Upper lobe of right lung (tissue), 1 donor: ENCODE measurements around the gene CPNE1. TPM values are rescaled to one million over a fixed set of nuclear protein-coding genes. Genes with fewer than 3 reads are reported as not detected.
A peak's percentile ranks its signal among the peaks of the same experiment; 100 is the strongest.
"Not testable (repeated sequence)": the region's sequence is repeated elsewhere in the genome, so short reads cannot be mapped to it uniquely, and the experiment has no call there.

Experiments
- ATAC-seq: fragments of 200-7000 bp; cut with Tn5 transposase; one replicate; pipeline ENCODE4 v1.9.1; 2020; ENCODE audit warnings: mild to moderate bottlenecking, moderate library complexity
- DNase-seq: peaks from one replicate; pipeline ENCODE4 v3.0.0-alpha.2; 2020
- H3K27ac ChIP-seq: fragments of 200-600 bp; one replicate; pipeline ENCODE4 v1.8.0; 2022
- H3K27me3 ChIP-seq: fragments of 200-600 bp; one replicate; pipeline ENCODE4 v1.8.0; 2022; ENCODE audit warnings: mild to moderate bottlenecking
- H3K36me3 ChIP-seq: fragments of 200-600 bp; one replicate; pipeline ENCODE4 v1.8.0; 2022
- H3K4me1 ChIP-seq: fragments of 200-600 bp; one replicate; pipeline ENCODE4 v1.8.0; 2022
- H3K4me3 ChIP-seq: fragments of 200-600 bp; one replicate; pipeline ENCODE4 v1.8.0; 2022; ENCODE audit warnings: mild to moderate bottlenecking
- H3K9me3 ChIP-seq: fragments of 200-600 bp; one replicate; pipeline ENCODE4 v1.8.0; 2022
- CTCF ChIP-seq: fragments of 200-600 bp; IDR thresholded peaks from one replicate; pipeline ENCODE4 v1.8.0; 2022; ENCODE audit warnings: antibody characterized with exemption
- intact Hi-C: fragments of 100-400 bp; cut with DNase I; formaldehyde crosslinking; loops from one replicate; pipeline ENCODE4 v1.11.0; 2022
- long read RNA-seq: library from polyadenylated mRNA; unstranded; transcript quantifications from one replicate; pipeline ENCODE4 v2.0.0, GENCODE V29; 2021
- total RNA-seq: library from RNA; stranded (reverse); fragmentation: NEBNext Ultra II Directional; extraction: Animal tissue kit (Norgen Biotek cat#: 25700); gene quantifications from one replicate; pipeline ENCODE4 v1.2.1, GENCODE V29; 2021
- donor health status: DM: no; HTN: yes; CAD: no; lungs with severe emphysema.

Gene CPNE1
- 179 TPM for total RNA-seq
- long read RNA-seq, transcript CPNE1-204 (16 exons, 1,928 nt): major isoform, 35 of 110 reads
- long read RNA-seq, partial matches to known transcripts: 15 of 110 reads
- long read RNA-seq, other reads (novel, unspliced or antisense): 57 of 110 reads

DNA sequence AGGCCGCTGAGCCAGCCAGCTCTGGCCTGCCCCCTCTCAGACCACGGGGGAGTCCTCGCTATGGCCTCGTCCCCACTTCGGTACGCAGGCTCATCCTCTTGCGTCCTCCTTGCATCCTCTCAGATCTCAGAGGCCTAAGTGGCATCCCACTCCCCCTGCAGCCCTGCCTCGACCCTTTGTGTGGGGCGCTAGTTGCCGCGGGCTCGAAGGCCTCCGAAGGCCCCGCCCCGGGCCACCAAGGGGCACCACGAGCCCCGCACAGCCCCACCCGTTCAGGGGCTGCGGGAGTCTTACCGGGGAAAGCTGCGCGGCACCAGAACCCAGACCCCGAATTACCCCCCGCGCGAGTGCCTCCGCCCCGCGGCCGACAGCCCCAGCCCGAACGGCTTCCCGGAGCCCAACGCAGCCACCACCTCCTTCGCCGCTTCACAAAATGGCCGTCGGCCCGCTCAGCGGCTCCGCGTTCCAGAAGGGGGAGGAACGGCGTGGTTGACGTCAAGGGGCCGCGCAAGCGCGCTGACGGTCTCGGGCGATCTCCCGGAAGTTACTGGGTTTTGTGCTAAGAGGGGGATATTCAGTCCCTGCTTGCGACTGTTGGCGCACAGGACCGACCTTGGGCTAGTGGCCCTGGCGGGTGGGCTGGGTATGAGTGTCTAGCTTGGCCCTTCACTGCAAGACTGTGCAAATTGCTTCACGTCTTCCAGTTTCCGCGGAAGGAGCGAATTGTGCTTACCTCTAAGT is at the start of gene CPNE1, which contains the start of gene RBM12:
CPNE1 (minus strand) TSS at position 435 of the 741 bp plus-strand sequence. CDS start 31,977 bp downstream, outside the sequence.
RBM12 (minus strand) TSS at position 435 of the 741 bp plus-strand sequence. CDS start 9,578 bp downstream, outside the sequence.
- intact Hi-C loops: no loop called here
- no peak for TF ChIP-seq CTCF
- ATAC-seq: peak; percentile 97
- peaks cover 13% of the 10 kb centered on the region for H3K36me3 ChIP-seq
- H3K27ac ChIP-seq: peak within 1 kb of the TSS; percentile 99
- no peaks in the 10 kb centered on the region for H3K27me3 ChIP-seq
- H3K4me3 ChIP-seq: peak within 1 kb of the TSS; percentile 90
- peak; percentile 96 for DNase-seq
- H3K4me1 ChIP-seq: peaks cover 36% of the 10 kb centered on the region
- H3K9me3 ChIP-seq: no peaks in the 10 kb centered on the region

DNA sequence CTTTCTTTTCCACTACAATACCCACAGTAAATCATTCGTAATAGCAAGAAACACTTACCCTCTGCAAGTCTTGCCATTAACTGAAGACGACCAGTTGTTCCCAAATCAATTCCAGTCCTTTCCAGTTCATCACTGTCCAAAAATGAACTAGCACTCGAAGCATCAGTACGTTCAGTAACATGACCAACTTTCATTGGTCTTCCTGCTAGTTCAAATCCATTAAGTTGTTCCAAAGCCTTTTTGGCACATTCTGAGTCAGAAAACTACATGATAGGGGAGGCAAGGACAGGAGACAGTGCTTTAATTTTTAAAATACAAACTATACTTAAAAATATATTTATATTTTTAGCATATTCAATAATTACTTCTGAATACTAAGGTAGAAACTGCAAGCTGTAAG is 49.4 kb upstream of the CPNE1 start:
- Histone ChIP-seq H3K36me3 (peaks cover 100% of the 10 kb centered on the region), H3K4me1 (peaks cover 18% of the 10 kb centered on the region), H3K4me3 (no peak overlapping the region), H3K27me3 (no peaks in the 10 kb centered on the region), H3K9me3 (no peaks in the 10 kb centered on the region), H3K27ac (no peak overlapping the region)
- TF ChIP-seq CTCF: no peak
- ATAC-seq (no peak), DNase-seq (no peak)
- intact Hi-C loops: loop anchor here (10.0 kb wide), 1 partner anchor 171 kb away; no protein-coding TSS in a partner anchor

- not testable (repeated sequence) for H3K27ac ChIP-seq, ATAC-seq, H3K9me3 ChIP-seq, DNase-seq, H3K4me3 ChIP-seq, H3K27me3 ChIP-seq
- intact Hi-C loops: loop anchor here (10.0 kb wide), 1 partner anchor 172 kb away; no protein-coding TSS in a partner anchor
- Histone ChIP-seq H3K36me3 (peaks cover 100% of the 10 kb centered on the region), H3K4me1 (peaks cover 18% of the 10 kb centered on the region)
These were observed 48.4 kb upstream of the CPNE1 start for GRCh38 chr20:35713120-35713519.

DNA sequence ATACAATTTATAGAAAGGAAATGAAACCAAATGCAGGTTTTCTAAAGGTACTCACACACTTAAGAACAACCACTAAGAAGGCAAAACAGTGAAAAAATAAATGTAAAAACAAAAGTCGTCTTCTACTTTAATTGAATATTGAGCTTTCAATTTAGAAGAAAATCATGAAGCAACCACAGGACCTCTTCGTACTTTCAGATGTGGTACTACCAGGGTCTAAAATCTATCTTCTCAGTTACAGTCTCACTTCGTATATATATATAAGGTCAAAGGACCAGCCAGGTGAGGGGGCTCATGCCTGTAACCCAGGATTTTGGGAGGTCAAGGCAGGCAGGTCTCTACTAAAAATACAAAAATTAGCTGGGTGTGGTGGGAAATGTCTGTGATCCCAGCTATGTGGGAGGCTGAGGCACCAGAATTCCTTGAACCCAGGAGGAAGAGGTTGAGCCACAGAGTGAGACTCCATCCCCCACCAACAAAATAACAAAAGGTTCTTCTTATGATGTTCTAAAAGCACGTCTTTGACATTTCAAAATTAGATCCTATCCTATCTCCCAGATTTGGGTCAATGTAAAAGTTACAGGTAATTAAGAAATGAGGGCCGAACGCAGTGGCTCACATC is 47.0 kb upstream of the CPNE1 start:
- no peak for TF ChIP-seq CTCF
- DNase-seq (no peak), ATAC-seq (no peak)
- Histone ChIP-seq H3K27ac (no peak overlapping the region), H3K4me3 (no peak overlapping the region), H3K27me3 (no peaks in the 10 kb centered on the region), H3K4me1 (peaks cover 18% of the 10 kb centered on the region), H3K9me3 (no peaks in the 10 kb centered on the region), H3K36me3 (peaks cover 100% of the 10 kb centered on the region)
- intact Hi-C loops: loop anchor here (10.0 kb wide), 1 partner anchor 173 kb away; no protein-coding TSS in a partner anchor

GRCh38 chr20:35710884-35711587 is 46.3 kb upstream of the CPNE1 start:
- Histone ChIP-seq H3K4me3 (no peak overlapping the region), H3K36me3 (peaks cover 100% of the 10 kb centered on the region), H3K27me3 (no peaks in the 10 kb centered on the region), H3K27ac (no peak overlapping the region), H3K9me3 (no peaks in the 10 kb centered on the region), H3K4me1 (peaks cover 18% of the 10 kb centered on the region)
- no peak for TF ChIP-seq CTCF
- intact Hi-C loops: loop anchor here (10.0 kb wide), 1 partner anchor 174 kb away; no protein-coding TSS in a partner anchor
- no peak for DNase-seq
- no peak for ATAC-seq
